Measurements from ENCODE around the gene CHD8. TPM values are rescaled to one million over a fixed set of nuclear protein-coding genes. Genes with fewer than 3 reads are reported as not detected.

Gene CHD8, protein sequence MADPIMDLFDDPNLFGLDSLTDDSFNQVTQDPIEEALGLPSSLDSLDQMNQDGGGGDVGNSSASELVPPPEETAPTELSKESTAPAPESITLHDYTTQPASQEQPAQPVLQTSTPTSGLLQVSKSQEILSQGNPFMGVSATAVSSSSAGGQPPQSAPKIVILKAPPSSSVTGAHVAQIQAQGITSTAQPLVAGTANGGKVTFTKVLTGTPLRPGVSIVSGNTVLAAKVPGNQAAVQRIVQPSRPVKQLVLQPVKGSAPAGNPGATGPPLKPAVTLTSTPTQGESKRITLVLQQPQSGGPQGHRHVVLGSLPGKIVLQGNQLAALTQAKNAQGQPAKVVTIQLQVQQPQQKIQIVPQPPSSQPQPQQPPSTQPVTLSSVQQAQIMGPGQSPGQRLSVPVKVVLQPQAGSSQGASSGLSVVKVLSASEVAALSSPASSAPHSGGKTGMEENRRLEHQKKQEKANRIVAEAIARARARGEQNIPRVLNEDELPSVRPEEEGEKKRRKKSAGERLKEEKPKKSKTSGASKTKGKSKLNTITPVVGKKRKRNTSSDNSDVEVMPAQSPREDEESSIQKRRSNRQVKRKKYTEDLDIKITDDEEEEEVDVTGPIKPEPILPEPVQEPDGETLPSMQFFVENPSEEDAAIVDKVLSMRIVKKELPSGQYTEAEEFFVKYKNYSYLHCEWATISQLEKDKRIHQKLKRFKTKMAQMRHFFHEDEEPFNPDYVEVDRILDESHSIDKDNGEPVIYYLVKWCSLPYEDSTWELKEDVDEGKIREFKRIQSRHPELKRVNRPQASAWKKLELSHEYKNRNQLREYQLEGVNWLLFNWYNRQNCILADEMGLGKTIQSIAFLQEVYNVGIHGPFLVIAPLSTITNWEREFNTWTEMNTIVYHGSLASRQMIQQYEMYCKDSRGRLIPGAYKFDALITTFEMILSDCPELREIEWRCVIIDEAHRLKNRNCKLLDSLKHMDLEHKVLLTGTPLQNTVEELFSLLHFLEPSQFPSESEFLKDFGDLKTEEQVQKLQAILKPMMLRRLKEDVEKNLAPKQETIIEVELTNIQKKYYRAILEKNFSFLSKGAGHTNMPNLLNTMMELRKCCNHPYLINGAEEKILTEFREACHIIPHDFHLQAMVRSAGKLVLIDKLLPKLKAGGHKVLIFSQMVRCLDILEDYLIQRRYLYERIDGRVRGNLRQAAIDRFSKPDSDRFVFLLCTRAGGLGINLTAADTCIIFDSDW (N-terminal part only)
- total RNA-seq (2022; extraction: Qiagen RNA extraction) = 37.0 to 41.9 TPM (median 37.9 TPM) in 5 replicates

DNA sequence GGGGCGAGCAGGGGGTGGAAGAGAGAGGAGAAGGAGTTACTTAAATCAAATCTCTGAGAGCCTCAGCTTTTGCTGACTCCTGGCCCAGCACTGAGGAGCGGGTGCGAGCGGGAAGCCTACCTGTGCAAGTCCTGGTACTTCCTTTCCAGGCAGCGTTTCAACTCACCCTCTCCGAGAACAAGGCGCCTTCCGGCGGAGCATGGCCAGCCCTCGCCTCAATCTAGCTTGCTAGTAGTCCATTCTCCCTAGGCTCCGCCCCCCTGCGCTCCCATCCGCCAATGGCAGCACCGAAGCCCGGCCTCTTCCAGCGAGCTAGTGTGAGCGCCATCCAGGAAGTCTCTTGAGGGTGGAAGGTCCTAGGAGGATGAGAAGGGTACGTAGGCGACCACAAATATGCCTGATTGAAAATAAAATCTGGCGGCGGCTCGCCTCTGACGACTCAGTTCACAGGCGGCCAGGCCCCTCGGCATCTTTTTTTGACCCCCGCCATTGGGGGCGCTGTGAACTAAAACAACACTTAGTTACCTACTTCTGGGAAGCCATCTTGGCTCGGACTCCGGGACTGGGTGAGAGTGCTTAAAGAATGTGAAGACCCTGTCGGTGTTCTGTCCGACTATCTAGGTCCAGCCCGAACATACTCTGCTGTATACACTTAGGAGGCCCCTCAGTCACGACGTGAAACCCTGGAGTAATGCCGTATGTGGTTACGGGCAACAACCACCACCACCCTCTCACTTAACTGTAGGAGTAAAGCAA, at the start of gene CHD8:
Gene CHD8, minus strand, starts transcription at position 212 of the 756 bp plus-strand sequence. CDS start 24,480 bp downstream, outside the sequence.

DNA sequence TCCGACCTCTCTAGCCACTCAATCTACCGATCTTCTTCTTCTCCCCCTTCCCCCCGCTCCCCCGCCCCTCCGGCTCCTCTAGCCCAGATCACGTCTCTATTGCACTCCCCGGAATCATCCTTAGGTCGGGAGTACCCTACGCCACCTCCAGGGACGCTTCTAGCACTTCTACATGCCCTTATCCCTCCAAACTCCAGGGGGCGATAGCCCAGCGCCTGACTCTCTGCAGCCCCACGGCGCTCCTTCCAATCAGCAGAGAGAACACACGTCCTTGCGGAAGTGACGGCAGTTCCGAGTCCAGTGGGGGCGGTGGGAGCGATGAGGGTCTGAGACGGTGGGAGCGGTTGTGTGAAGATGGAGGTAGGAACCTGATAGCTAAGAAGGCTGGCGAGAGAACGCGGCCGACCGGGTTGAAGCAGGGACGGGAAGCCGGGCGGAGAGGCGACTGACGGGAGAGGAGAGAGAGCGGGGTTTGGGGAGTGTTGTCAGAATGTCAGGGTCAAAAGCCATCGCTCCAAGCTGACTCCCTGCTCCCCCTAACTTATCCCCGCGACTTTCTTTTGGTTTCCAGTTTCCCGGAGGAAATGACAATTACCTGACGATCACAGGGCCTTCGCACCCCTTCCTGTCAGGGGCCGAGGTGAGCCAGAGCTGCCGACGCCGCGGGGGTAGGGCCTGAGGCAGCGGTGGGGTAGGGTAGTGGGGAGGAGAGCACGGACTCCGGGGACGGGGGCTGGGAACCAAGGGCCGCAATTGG, 21.2 kb upstream of the CHD8 start, which contains the start of the genes RAB2B and TOX4:
Gene RAB2B, minus strand, starts transcription at position 35 of the 757 bp plus-strand sequence. CDS start 87 bp downstream, outside the sequence.
Gene TOX4, plus strand, starts transcription at position 271 of the 757 bp plus-strand sequence. Its CDS starts 84 bp downstream, at position 355.

DNA sequence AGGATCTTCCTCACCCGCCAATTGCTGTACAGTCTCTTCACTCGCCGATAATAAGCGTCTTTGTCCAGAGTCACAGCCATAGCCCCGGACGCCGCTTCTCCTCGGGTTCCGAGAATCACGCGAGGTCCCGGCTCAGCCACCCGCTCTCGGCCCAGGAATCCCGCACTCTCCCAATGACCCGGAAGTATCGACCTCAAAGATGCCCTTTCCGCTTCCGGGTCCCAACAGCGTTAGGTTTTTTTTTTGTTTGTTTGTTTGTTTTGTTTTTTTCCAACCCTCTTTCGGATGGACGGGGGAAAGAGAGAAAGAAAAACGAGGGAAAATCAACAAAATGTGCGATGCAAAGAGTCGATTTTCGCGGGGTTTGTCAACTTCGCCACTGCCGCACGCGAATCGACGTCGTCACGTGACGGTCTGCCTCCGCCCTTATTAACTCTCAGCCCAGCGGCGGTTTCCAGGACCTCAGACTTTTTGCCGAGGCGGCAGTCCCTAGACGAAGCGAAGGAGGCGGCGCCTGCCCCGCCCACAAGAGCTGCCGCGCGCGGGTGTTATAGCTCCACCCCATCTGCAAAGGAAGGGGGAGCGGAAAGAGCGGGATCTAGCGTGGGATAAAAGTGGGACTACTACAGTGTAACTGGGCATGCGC, 72.0 kb downstream of the CHD8 start, which contains the start of gene SUPT16H:
Gene SUPT16H, minus strand, starts transcription at position 172 of the 646 bp plus-strand sequence. Its CDS starts 92 bp downstream, at position 80.

Other genes with a start within 250 kb of the CHD8 start
- gene HNRNPC, start 186.7 kb downstream of the CHD8 start, total RNA-seq (2022; extraction: Qiagen RNA extraction) = 783 to 949 TPM (median 796 TPM) in 5 replicates
- 0.10 to 0.45 TPM (median 0.26 TPM) in 5 replicates for gene RPGRIP1, start 176.0 kb downstream of the CHD8 start, total RNA-seq (2022; extraction: Qiagen RNA extraction)
- gene SUPT16H, start 72.1 kb downstream of the CHD8 start, total RNA-seq (2022; extraction: Qiagen RNA extraction) = 94.7 to 109 TPM (median 99.1 TPM) in 5 replicates
- 10.2 to 13.5 TPM (median 11.6 TPM) in 5 replicates for gene RAB2B, start 20.8 kb upstream of the CHD8 start, total RNA-seq (2022; extraction: Qiagen RNA extraction)
- 51.9 to 69.5 TPM (median 63.7 TPM) in 5 replicates for gene TOX4, start 21.1 kb upstream of the CHD8 start, total RNA-seq (2022; extraction: Qiagen RNA extraction)
- 40.4 to 50.3 TPM (median 46.9 TPM) in 5 replicates for gene METTL3, start 55.2 kb upstream of the CHD8 start, total RNA-seq (2022; extraction: Qiagen RNA extraction)
- 0.50 to 1.0 TPM (median 0.73 TPM) in 5 replicates for gene SALL2, start 70.2 kb upstream of the CHD8 start, total RNA-seq (2022; extraction: Qiagen RNA extraction)
- not detected in 5 replicates for gene OR10G3, start 124.0 kb upstream of the CHD8 start, total RNA-seq (2022; extraction: Qiagen RNA extraction)
- not detected in 5 replicates for gene OR10G2, start 178.8 kb upstream of the CHD8 start, total RNA-seq (2022; extraction: Qiagen RNA extraction)
- gene OR4E2, start 197.7 kb upstream of the CHD8 start, total RNA-seq (2022; extraction: Qiagen RNA extraction) = not detected in 5 replicates
- gene OR4E1, start 217.7 kb upstream of the CHD8 start, total RNA-seq (2022; extraction: Qiagen RNA extraction) = not detected in 5 replicates

Measured in A549 treated with Mapracorat at 1 μM for 4 hours (cell line).